Subcutaneous adipose tissue (tissue), 4 donors: ENCODE results near the gene NUDT21. TPM values are rescaled to one million over a fixed set of nuclear protein-coding genes. Genes with fewer than 3 reads are reported as not detected.

Experiments
- CTCF ChIP-seq: fragments of 450-650 bp; IDR thresholded peaks from one replicate; pipeline ENCODE4 v1.5.1; 2016; ENCODE audit warnings: low read depth, mild to moderate bottlenecking, control low read depth, antibody characterized with exemption, moderate library complexity
- total RNA-seq, 4 donors: library from RNA; depleted of rRNA; stranded (reverse); fragments of >200 nt; gene quantifications; one replicate each; pipeline ENCODE4 v1.1.0, GENCODE V29; 2016

NUDT21 gene
- total RNA-seq = 10 to 100 TPM; 37.1 to 57.2 (median 39.8) TPM

- no peak for TF ChIP-seq CTCF
Observed at GRCh38 chr16:56450986-56451752, at the start of gene NUDT21, which contains the start of gene OGFOD1. TSS of gene NUDT21 (minus strand) at chr16:56451332. CDS start at chr16:56451202, 130 bp downstream. TSS of gene OGFOD1 (plus strand) at chr16:56451554. CDS start at chr16:56451613, 59 bp downstream.

GRCh38 chr16:56493815-56494214, 42.7 kb upstream of the NUDT21 start:
- TF ChIP-seq CTCF = no peak

GRCh38 chr16:56493126-56493525, 42.0 kb upstream of the NUDT21 start:
- no peak for TF ChIP-seq CTCF

GRCh38 chr16:56491657-56492261, 40.6 kb upstream of the NUDT21 start:
- TF ChIP-seq CTCF = no peak

GRCh38 chr16:56488035-56488434, 36.9 kb upstream of the NUDT21 start:
- no peak for TF ChIP-seq CTCF

GRCh38 chr16:56483394-56483793, 32.3 kb upstream of the NUDT21 start:
- no peak for TF ChIP-seq CTCF

- no peak for TF ChIP-seq CTCF
Observed at GRCh38 chr16:56482683-56483236, 31.6 kb upstream of the NUDT21 start.
